HG03060 (cell line): ENCODE data around the gene GRIP2.

Experiments
- ATAC-seq: cut with Tn5 transposase; IDR thresholded peaks from one replicate; pipeline ENCODE4 v1.9.1; 2021; ENCODE audit warnings: low read depth, moderate number of reproducible peaks; ENCODE audit not compliant: unreplicated experiment

The GRIP2 gene

GRCh38 chr3:14541646-14542045 is 1.5 kb upstream of the GRIP2 start:
- no peak for ATAC-seq

DNA sequence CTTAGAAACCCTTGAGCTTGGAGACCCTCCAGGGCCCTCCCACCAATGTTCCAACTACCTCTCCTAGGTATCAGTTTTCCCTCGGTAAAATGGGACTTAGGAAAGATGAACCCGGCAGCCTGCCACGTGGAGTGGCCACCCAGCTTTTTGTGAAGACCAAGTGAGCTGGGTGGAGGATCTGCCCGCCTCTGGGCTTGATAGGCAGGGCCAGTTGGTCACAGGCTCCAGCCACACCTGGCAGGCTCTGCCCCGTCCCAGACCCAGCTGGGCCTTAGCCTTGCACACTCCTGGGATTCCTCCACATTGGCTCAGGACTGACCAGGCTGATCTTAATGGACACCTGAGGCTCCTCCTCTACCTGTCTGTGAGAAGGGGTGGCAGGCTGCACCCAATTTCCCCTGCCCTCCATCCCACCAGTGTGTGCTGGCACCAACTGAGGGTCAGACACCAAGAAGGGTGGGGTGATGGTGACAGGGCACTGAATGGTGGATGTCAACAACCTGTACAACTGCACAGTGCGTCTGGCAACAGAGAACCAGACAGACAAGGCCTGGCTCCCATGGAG is 761 bp upstream of the GRIP2 start:
- ATAC-seq: no peak

- ATAC-seq: no peak
Observed at GRCh38 chr3:14539384-14539741, 779 bp downstream of the GRIP2 start.

DNA sequence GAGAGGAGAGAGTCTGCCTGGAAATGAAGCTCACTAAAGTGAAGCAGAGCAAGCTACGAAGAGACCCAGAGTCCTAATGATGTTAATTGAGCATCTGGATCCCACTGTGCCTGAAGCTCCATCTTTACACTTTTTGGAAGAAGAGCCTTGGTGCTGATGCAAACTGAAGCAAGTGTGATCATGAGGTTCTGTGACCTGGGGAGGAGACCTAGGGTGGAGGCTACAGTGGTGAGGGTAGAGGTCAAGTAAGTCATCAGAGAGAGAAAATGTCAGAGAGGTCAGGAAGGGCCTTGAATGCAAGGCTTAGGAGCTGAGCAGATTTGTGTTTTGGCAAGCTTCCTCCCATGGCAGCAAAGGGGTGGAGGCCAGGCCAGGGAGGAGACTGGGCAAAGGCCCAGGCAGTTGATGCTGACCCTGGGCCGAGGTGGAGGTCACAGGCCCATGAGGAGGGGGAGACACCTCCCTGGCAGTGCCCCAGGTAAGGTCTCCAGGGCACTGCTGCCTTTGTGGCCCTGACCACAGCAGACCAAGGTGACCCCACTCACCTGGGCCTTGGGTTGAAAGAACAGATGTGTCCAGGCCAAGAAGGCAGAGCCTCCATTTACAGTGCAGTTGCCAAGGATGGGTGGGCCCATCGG is 1.6 kb downstream of the GRIP2 start:
- no peak for ATAC-seq

DNA sequence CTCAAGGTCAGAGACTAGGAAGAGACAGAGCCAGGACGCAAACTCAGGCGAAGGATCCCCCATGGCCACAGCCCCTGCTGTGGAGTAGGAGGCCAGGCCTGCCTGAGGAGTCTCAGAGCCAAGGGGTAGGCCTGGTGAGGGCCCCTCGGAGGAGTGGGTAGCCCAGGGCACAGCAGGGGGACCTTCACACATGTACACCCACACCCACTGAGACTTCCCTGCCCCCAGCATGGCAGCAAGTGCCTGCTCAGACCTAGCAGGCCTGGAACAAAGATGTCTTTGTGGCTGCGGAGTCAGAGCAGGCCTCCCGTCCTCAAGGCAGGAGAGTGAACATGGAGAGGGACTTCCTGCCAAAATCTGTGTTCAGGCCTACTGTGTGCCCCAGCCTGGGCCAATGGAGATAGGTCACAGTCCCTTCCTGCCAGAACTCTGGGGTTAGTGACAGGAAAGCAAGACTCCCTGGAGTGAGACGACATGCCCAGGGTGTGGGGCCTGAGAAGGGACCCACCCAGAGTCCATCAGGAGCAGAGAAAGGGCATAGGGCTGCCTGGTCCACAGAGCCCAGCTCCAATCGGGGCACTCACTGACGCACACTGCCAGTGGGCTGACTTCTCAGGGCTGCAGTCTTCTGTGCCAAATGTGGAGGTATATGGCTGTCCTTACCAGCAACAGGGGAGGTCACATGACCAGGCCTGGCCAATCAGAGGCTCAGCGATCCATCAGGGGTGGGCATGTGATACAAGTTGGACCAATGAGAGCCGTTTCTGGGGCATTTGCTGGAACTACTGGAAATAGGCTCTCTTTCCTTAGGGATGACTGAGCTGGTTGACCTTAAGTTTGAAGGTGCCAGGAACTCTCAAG is 2.3 kb downstream of the GRIP2 start:
- ATAC-seq: no peak

DNA sequence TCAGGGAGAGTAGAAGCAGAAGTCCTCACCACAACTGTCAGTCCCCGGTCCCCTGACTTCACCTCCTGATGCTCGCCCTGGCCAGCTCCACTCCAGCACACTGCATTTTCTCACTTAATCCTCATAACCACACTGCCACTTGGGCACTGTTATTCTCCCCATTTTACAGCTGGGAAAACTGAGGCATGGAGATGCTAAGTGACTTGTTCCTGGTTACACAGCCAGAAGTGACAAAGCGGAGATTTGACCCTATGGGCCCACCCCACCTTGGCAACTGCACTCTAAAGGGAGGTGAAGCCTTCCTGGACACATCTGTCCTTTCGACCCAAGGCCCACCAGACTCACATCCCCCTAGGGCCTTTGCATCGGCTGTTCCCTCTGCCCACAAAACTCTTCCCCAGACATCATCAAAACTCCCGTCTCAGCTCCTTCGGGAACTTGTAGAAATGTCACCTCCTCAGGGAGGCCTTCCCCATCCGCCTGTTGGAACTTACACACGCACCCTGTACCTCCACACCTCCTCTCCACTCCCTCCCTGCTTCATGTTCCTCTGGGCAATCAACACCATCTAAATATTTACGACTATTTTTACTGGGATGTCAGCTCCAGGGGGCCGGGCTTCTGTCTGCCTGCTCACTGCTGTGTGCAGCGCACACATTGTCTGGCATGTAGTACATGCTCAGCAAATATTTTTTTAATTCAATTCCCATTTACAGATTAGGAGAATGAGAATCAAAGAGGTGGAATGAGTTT is 3.1 kb downstream of the GRIP2 start:
- no peak for ATAC-seq

- no peak for ATAC-seq
Observed at GRCh38 chr3:14536055-14536815, 3.9 kb downstream of the GRIP2 start.

DNA sequence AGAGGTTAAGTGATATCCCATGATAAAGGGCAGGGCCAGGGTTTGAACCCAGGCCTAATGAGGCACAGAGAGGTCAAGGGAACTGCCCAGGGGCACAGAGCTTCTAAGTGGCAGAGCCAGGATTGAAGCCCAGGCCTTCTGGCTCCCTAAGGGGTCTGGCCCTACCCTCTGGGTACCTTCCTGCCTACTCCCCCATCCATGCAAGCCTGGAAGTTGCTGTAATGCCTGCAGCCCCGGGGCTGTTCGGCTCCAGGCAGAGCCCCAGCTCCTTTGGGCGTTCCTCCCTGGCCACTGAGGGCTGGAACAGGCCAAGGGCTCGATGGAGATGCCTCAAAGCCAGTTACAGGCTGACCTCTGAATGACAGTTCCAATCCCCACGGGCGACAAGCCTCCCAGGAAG is 4.5 kb downstream of the GRIP2 start:
- ATAC-seq: no peak

- no peak for ATAC-seq
Observed at GRCh38 chr3:14534516-14535191, 5.5 kb downstream of the GRIP2 start.

DNA sequence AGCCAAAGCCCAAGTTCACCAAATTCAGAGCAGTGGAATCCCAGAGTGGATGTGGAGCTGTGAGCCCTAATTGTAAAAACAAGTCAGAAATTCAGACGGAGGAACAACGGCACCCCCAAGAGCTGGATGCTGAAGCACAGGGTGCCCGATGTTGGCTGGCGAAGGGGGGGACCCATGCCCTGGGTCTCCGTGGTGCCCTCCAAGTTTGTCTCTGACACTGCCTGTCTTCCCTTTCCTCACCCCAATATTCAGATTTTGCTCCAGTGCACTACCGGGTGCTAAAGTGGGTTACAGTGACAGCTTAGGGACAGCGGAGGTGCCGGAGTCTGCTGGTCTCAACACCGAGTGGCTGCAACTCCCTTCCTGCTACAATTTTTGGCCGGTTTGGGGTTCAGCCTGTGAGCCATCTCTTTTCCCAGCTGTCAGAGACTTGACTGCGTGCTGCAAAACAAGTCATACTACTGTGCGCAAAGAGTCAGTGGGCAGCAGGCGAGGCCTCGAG is 6.6 kb downstream of the GRIP2 start:
- ATAC-seq: no peak

GRCh38 chr3:14532691-14533456 is 7.3 kb downstream of the GRIP2 start:
- no peak for ATAC-seq

GRCh38 chr3:14531856-14532395 is 8.2 kb downstream of the GRIP2 start:
- no peak for ATAC-seq

DNA sequence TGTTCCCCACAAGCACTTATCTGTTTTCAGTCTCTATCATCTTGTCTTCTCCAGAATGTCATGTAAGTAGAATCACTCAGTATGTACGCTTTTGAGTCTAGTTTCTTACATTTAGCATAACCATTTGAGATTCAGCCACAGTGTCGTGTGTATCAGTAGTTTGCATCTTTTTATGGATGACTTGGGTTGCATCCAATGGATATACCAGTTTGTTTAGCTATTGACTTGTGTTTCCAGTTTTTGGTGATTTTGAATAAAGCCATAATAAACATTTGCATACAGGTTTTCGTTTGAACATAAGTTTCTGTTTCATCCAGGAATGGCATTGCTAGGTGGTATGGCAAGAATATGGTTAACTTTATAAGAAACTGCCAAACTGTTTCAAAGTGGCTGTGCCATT is 12.1 kb downstream of the GRIP2 start:
- no peak for ATAC-seq

DNA sequence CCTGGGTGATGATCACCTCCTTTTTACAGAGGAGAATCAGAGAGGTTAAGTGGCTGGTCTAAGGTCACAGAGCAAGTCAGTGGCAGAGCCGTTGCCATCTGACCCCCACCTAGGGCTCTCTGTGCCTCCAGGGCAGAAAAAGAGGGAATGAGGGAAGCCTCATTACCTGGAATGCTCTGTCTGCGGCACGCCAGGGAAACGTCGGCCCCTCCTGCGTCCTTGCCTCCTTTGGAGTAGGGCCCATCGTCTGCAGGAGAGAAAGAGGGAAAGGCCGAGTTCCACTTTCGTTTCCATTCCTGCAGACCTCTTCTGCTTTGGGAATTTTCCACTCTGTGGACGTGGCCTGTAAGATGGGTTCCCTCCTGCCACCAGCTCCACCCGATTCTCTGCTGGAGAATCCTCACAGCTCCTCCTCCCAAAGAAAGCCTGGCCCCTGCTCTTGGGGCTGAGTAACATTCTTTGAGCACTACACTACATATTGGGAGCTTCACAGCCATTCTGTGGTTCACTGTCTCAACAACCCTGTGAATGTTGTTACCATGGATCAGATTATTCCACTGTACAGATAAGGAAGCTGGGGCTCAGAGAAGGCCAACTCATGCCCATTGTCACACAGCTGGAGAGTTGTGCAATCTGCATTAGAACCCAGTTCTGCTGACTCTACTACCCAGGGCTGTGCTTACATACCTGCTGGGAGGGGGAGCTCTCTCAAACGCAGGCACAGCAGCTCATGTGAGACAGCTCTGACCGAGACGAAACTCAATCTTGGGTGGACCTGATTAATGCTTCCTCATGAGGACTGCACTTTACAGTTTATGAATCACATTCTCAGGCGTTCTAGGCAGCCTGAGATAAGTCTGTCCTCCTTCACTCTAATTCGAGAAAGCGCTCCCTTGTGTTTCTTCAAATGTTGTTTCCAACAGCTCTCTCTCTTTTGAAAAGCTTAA is 14.2 kb downstream of the GRIP2 start:
- ATAC-seq: no peak

DNA sequence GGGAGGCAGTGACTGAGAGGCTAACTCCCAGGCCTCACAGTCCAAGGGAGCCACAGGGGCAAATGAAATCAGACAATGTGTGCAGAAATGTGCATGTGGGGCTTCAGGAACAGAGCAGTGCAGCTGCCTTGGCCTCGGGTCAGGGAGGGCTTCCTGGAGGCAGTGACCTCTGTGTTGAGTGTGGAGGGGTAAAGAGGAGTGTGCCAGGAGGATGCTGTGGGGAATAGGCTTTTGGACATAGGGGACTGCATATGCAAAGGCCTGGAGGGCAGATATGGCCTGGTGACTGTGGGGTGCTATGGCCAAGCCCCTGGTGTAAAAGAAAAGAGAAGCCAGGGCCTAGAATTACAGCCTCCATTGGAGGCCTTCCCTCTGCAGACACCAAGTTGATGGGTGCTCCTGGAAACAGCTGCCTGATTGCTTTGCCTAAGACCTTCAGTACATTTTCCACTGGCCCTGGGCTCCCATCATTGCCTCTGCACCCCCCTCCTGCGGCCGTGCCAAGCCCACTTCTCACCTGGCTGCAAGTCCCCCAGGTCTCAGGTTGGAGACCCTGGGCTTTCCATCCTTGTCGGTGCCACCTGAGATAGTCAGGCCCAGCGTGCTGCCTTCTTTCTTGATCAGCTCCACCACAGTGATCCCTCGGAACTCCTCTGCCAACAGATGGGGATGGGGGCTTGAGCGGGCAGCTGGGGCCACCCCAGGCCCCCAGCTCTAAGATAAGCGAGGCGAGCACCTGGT is 15.1 kb downstream of the GRIP2 start:
- ATAC-seq: no peak

DNA sequence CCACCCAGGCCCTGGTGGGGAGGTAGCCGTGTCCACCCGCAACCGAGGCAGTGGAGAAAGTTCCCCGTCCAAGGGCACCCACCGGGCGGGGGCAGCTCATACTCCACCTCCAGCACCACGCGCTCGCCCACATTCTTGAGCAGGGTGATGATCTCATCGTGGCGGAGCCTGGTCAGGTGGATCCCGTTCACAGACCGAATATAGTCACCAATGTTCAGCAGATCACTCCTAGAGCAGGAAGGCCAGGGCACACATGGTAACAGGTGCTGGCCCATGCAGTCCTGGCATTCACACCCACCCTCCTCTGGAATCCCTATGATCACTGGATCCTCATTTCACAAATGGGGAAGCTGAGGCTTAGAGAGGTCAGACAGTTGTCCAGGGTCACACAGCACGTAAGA is 15.8 kb downstream of the GRIP2 start:
- ATAC-seq: no peak

DNA sequence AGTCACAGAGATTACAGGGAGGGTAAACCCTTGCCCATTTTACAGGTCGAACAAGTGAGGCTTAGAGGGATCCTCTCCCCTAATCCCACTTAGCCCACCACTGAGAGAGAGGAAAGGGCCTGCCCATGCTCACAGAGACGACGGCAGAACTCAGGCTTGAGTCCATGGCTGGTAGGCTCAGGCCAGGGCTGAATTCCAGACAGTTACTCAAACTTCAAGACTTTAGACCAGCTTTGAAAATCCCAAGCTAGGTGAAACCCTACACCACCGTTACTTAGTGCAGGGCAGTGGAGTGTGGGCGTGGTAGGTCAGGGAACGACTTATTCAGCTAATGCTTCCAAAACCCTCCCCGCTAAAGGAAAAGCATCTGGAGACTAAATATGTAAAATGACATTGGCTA is 16.4 kb downstream of the GRIP2 start:
- ATAC-seq: no peak
